Neural cell (in vitro differentiated cells): Measurements from ENCODE around the gene NEUROD1. TPM values are rescaled to one million over a fixed set of nuclear protein-coding genes. Genes with fewer than 3 reads are reported as not detected.
A peak's percentile ranks its signal among the peaks of the same experiment; 100 is the strongest.

Source experiments
- H2AFZ ChIP-seq: fragments of 200-600, 300-800 bp; sonication (generic), shearing (Covaris generic); 2 replicates; pipeline ENCODE4 v1.6.0; 2014; ENCODE audit warnings: low read depth, mild to moderate bottlenecking, antibody characterized with exemption, low read length, moderate library complexity
- H3F3A ChIP-seq: fragments of 200-600 bp; shearing (Covaris generic); 2 replicates; pipeline ENCODE4 v1.6.1; 2016; ENCODE audit warnings: mild to moderate bottlenecking, moderate library complexity, mixed read lengths, antibody characterized with exemption, low read length; ENCODE audit not compliant: insufficient read depth, poor library complexity, severe bottlenecking
- H3K27ac ChIP-seq: fragments of 200-600, 300-800 bp; sonication (generic), shearing (Covaris generic); 2 replicates; pipeline ENCODE4 v1.5.1; 2014; ENCODE audit warnings: mild to moderate bottlenecking, low read length, moderate library complexity
- H3K27me3 ChIP-seq: fragments of 300-800, 200-600 bp; sonication (generic), shearing (Covaris generic); 2 replicates; pipeline ENCODE4 v1.6.0; 2014; ENCODE audit warnings: mild to moderate bottlenecking, low read depth, low read length, moderate library complexity; ENCODE audit not compliant: insufficient read depth
- H3K36me3 ChIP-seq: fragments of 300-800, 200-600 bp; sonication (generic), shearing (Covaris generic); 2 replicates; pipeline ENCODE4 v1.5.1; 2014; ENCODE audit warnings: mild to moderate bottlenecking, antibody characterized with exemption, low read length, moderate library complexity; ENCODE audit not compliant: insufficient read depth
- H3K4me2 ChIP-seq: fragments of 300-800, 200-600 bp; sonication (generic), shearing (Covaris generic); 2 replicates; pipeline ENCODE4 v1.6.0; 2014; ENCODE audit warnings: mild to moderate bottlenecking, low read length
- H3K4me3 ChIP-seq: fragments of 300-800, 200-600 bp; sonication (generic), shearing (Covaris generic); 2 replicates; pipeline ENCODE4 v1.5.1; 2014; ENCODE audit warnings: mild to moderate bottlenecking, low read length, moderate library complexity
- H3K79me2 ChIP-seq: fragments of 200-600 bp; shearing (Covaris generic); replicated peaks from 2 replicates; pipeline ENCODE4 v1.6.0; 2014; ENCODE audit warnings: mild to moderate bottlenecking, low read length, moderate library complexity; ENCODE audit not compliant: insufficient read depth
- H3K9ac ChIP-seq: fragments of 300-800, 200-600 bp; sonication (generic), shearing (Covaris generic); 2 replicates; pipeline ENCODE4 v1.6.1; 2016; ENCODE audit warnings: mild to moderate bottlenecking, low read length, mixed read lengths
- H3K9me2 ChIP-seq: fragments of 200-600 bp; shearing (Covaris generic); 2 replicates; pipeline ENCODE4 v1.6.1; 2016; ENCODE audit warnings: mild to moderate bottlenecking, low read length, mixed read lengths; ENCODE audit not compliant: insufficient read depth
- H3K9me3 ChIP-seq: fragments of 200-600, 300-800 bp; sonication (generic), shearing (Covaris generic); 2 replicates; pipeline ENCODE4 v1.6.1; 2016; ENCODE audit warnings: mild to moderate bottlenecking, mixed run types, low read length, moderate library complexity, mixed read lengths
- H4K20me1 ChIP-seq: fragments of 200-600 bp; shearing (Covaris generic); 2 replicates; pipeline ENCODE4 v1.6.1; 2016; ENCODE audit warnings: mild to moderate bottlenecking, mixed run types; ENCODE audit not compliant: insufficient read depth
- CTCF ChIP-seq: fragments of 450-650 bp; IDR thresholded peaks from 2 replicates; pipeline ENCODE4 v1.5.1; 2014; ENCODE audit warnings: antibody characterized with exemption, mild to moderate bottlenecking, moderate library complexity; ENCODE audit not compliant: poor library complexity, severe bottlenecking
- EP300 ChIP-seq: fragments of 450-650 bp; conservative IDR thresholded peaks from 2 replicates; pipeline ENCODE4 v1.6.1; 2014; ENCODE audit warnings: antibody characterized with exemption, mild to moderate bottlenecking, moderate library complexity; ENCODE audit not compliant: poor library complexity, severe bottlenecking
- EZH2 ChIP-seq: fragments of 200-600, 300-800 bp; shearing (Covaris generic), sonication (generic); IDR thresholded peaks from 2 replicates; pipeline ENCODE4 v1.6.1; 2014; ENCODE audit warnings: antibody characterized with exemption, low read length, borderline replicate concordance, mild to moderate bottlenecking; ENCODE audit not compliant: insufficient read depth, poor library complexity, severe bottlenecking
- MXI1 ChIP-seq: fragments of 450-650 bp; conservative IDR thresholded peaks from 2 replicates; pipeline ENCODE4 v1.6.1; 2014; ENCODE audit warnings: antibody characterized with exemption, mild to moderate bottlenecking; ENCODE audit not compliant: poor library complexity, severe bottlenecking
- POLR2AphosphoS5 ChIP-seq: IDR thresholded peaks from 2 replicates; pipeline ENCODE4 v1.6.1; 2012
- RAD21 ChIP-seq: fragments of 450-650 bp; conservative IDR thresholded peaks from 2 replicates; pipeline ENCODE4 v1.6.1; 2014; ENCODE audit warnings: antibody characterized with exemption, mild to moderate bottlenecking, moderate library complexity
- REST ChIP-seq: IDR thresholded peaks from 2 replicates; pipeline ENCODE4 v1.6.1; 2012; ENCODE audit warnings: borderline replicate concordance
- SMC3 ChIP-seq: fragments of 450-650 bp; conservative IDR thresholded peaks from 2 replicates; pipeline ENCODE4 v1.6.1; 2014; ENCODE audit warnings: antibody characterized with exemption, mild to moderate bottlenecking, moderate library complexity; ENCODE audit not compliant: poor library complexity
- TAF1 ChIP-seq: IDR thresholded peaks from 2 replicates; pipeline ENCODE4 v1.6.1; 2012; ENCODE audit warnings: low read depth
- polyA plus RNA-seq: library from polyadenylated mRNA; depleted of rRNA; stranded (reverse); fragments of >200 nt; gene quantifications from 2 replicates; pipeline ENCODE4 v1.2.3, GENCODE V29; 2014

NEUROD1 gene
- polyA plus RNA-seq, 1 donor from 2014 or later = not detected

GRCh38 chr2:181660181-181660580 is 20.1 kb downstream of the NEUROD1 start:
- TF ChIP-seq TAF1 (no peak), SMC3 (no peak), POLR2AphosphoS5 (no peak), REST (no peak), RAD21 (no peak), CTCF (no peak), EP300 (no peak), MXI1 (no peak), EZH2 (no peak)
- Histone ChIP-seq H3K9me3 (no peaks in the 10 kb centered on the region), H3K27ac (no peak overlapping the region)

GRCh38 chr2:181658444-181658843 is 21.9 kb downstream of the NEUROD1 start:
- no peak overlapping the region for H3K27ac ChIP-seq
- no peak overlapping the region for H3K4me3 ChIP-seq
- H3K79me2 ChIP-seq = no peaks in the 10 kb centered on the region
- no peak overlapping the region for H3K4me2 ChIP-seq
- H3F3A ChIP-seq = no peaks in the 10 kb centered on the region
- peaks cover 52% of the 10 kb centered on the region for H3K27me3 ChIP-seq
- no peaks in the 10 kb centered on the region for H3K9me2 ChIP-seq
- no peaks in the 10 kb centered on the region for H3K36me3 ChIP-seq
- no peak overlapping the region for H3K9ac ChIP-seq
- no peak overlapping the region for H2AFZ ChIP-seq
- H4K20me1 ChIP-seq = no peaks in the 10 kb centered on the region
- TF ChIP-seq CTCF = peak; percentile 8
- TF ChIP-seq TAF1 = no peak
- no peaks in the 10 kb centered on the region for H3K9me3 ChIP-seq

More at GRCh38 chr2:181660181-181660580, 20.1 kb downstream of the NEUROD1 start:
- H2AFZ ChIP-seq = no peak overlapping the region
- no peak overlapping the region for H3K4me3 ChIP-seq
- H3K79me2 ChIP-seq = no peaks in the 10 kb centered on the region
- no peaks in the 10 kb centered on the region for H4K20me1 ChIP-seq
- H3K9ac ChIP-seq = no peak overlapping the region
- no peaks in the 10 kb centered on the region for H3K9me2 ChIP-seq
- H3K36me3 ChIP-seq = no peaks in the 10 kb centered on the region
- peaks cover 42% of the 10 kb centered on the region for H3K27me3 ChIP-seq
- no peak overlapping the region for H3K4me2 ChIP-seq
- no peaks in the 10 kb centered on the region for H3F3A ChIP-seq
